ENCODE data around the gene CERCAM.
"Not testable (repeated sequence)": the region's sequence is repeated elsewhere in the genome, so short reads cannot be mapped to it uniquely, and the experiment has no call there.

Gene CERCAM

DNA sequence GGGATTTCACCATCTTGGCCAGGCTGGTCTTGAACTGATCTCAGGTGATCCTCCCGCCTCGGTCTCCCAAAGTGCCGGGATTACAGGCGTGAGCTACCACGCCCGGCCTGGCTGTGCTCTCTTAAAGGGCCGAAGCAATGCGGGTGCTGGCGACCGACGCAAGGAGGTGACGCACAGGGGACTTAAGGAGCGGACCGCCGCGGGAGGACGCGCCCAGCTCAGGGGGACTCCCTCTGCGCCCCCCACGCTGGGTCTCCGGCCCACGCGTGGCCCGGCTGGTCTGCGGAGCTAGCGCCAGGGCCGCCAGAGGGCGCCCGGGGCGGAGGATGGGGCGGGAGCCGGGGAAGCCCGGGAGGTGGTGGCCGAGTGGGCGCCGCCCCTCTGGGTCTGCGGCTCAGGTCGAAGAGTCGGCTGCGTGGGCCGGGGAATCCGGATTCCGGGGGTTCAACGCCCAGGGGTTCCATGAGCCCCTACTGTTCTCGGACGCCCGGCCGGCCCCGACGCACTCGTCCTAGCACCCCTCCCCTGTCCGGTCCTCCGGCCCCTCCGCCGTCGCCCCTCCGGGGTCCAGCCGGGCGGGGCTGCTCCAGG is 502 bp upstream of the CERCAM start:
- ATAC-seq (peak; percentile 76), DNase-seq (peak; percentile 83)
- H3K4me1 Mint-ChIP-seq: peaks cover 8% of the 10 kb centered on the region
- peaks cover 29% of the 10 kb centered on the region for H3K27me3 Mint-ChIP-seq
- H3K4me3 Mint-ChIP-seq: peak overlapping the region; percentile 72
- no peak overlapping the region for H3K27ac Mint-ChIP-seq
- H3K36me3 Mint-ChIP-seq (ENCODE audit: low read depth): no peaks in the 10 kb centered on the region
- no peaks in the 10 kb centered on the region for H3K9me3 Mint-ChIP-seq

DNA sequence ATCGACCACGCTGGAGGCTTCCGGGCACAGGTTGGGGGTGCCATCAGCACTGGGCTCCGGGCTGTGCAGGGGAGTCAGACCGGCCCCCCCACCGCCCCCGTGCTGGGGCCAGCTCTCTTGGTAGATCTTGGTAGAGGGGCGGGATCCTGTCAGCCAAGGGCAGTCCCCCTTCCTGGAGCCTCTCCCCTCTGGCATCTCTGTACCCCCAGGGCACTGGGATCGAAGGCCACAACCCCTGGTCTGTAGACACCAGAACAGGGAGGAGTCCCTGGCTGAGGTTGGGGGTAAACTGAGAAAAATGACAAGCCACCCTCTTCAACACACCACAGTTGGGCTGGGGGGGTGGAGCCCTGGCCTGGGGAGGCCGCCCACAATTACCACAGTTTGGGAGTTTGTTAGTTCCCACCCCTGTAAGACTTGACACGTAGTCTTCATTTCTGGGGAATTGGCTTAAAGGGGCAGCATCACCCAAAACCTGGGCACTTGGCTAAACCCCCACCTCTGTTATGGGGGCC is 882 bp downstream of the CERCAM start:
- H3K4me1 Mint-ChIP-seq: peaks cover 8% of the 10 kb centered on the region
- H3K27ac Mint-ChIP-seq: no peak overlapping the region
- no peaks in the 10 kb centered on the region for H3K9me3 Mint-ChIP-seq
- H3K4me3 Mint-ChIP-seq: peak overlapping the region; percentile 49
- DNase-seq: peak; percentile 10
- no peaks in the 10 kb centered on the region for H3K36me3 Mint-ChIP-seq (ENCODE audit: low read depth)
- H3K27me3 Mint-ChIP-seq: peaks cover 17% of the 10 kb centered on the region
- ATAC-seq: no peak

DNA sequence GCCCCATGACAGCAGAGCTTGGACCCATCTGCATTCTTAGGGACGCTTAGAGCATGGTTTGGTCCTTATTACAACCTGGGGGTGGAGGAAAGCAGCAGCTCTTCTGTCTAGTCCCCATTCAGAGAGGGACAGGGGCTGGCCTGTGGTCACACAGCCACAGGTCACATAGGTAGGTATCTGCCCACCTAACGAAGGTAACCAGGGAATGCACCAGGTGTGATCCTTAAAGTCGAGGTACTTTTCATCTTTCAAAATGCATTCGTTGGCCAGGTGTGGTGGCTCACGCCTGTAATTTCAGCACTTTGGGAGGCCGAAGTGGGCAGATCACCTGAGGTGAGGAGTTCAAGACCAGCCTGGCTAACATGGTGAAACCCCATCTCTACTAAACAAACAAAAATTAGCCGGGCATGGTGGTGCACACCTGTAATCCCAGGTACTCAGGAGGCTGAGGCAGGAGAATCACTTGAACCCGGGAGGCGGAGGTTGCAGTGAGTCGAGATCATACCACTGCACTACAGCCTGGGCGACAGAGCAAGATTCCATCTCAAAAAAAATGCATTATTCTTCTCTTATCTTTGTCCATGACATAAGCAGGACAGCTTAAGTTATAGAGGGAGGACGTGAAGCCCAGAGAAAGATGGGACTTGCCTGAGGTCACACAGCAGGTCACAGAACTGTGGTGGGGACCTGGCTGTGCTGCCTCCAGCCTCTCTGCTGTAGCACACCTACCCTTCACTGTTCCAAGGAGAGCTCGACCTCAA is 1.5 kb downstream of the CERCAM start:
- H3K4me3 Mint-ChIP-seq, H3K27ac Mint-ChIP-seq: not testable (repeated sequence)

DNA sequence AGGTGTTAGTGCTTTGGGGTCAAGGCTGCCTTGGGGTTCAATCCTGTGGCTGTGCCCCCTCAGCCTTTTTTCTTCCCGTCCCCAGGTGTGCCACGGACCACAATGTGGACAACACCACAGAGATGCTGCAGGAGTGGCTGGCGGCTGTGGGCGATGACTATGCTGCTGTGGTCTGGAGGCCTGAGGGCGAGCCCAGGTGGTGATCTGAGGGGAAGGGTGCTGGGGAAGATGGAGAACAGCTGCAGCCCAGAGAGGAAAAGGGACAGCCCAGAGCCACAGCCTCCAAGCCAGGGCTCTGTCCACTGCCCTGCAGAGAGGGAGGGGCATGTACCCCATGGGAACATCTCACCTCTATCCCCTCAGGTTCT is 2.1 kb downstream of the CERCAM start:
- Mint-ChIP-seq H3K27me3 (peaks cover 14% of the 10 kb centered on the region), H3K4me1 (peaks cover 8% of the 10 kb centered on the region), H3K4me3 (no peak overlapping the region), H3K27ac (no peak overlapping the region), H3K9me3 (no peaks in the 10 kb centered on the region), H3K36me3 (ENCODE audit: low read depth) (no peaks in the 10 kb centered on the region)
- ATAC-seq (no peak), DNase-seq (no peak)

More for the DNA sequence above, 1.5 kb downstream of the CERCAM start:
- H3K27me3 Mint-ChIP-seq: peaks cover 14% of the 10 kb centered on the region
- H3K36me3 Mint-ChIP-seq (ENCODE audit: low read depth); H3K4me1 Mint-ChIP-seq; ATAC-seq; DNase-seq; H3K9me3 Mint-ChIP-seq: not testable (repeated sequence)

DNA sequence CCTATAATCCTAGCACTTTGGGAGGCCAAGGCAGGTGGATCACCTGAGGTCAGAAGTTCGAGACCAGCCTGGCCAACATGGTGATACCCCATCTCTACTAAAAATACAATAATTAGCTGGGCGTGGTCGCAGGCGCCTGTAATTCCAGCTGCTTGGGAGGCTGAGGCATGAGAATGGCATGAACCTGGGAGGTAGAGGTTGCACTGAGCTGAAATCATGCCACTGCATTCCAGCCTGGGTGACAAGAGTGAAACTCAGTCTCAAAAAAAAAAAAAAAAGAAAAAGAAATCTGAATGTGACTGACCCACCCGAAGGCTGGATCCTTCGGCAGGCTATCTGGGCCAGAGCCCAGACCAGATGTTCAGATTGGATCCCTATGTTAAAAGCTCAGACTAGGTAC is 2.7 kb downstream of the CERCAM start:
- DNase-seq; H3K9me3 Mint-ChIP-seq; ATAC-seq; H3K4me3 Mint-ChIP-seq; H3K36me3 Mint-ChIP-seq (ENCODE audit: low read depth); H3K27ac Mint-ChIP-seq; H3K4me1 Mint-ChIP-seq: not testable (repeated sequence)
- peaks cover 14% of the 10 kb centered on the region for H3K27me3 Mint-ChIP-seq

DNA sequence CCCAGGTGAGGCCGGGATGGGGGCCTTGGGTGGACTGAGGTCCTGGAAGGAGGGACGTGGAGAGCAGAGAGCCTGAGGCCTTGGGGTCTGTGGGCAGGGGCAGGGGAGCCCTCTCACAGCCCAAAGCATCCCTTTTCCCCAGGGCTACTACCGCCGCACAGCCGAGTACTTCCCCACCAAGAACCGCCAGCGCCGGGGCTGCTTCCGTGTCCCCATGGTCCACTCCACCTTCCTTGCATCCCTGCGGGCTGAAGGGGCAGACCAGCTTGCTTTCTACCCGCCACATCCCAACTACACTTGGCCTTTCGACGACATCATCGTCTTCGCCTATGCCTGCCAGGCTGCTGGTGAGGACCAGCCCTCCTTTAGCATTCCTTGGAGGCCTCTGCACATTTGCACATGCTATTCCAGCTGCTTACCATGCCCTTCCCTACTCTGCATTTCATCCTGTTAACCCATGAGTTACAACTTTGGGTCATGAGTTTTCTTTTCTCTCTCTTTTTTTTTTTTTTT is 3.7 kb downstream of the CERCAM start:
- Mint-ChIP-seq H3K27me3 (peaks cover 7% of the 10 kb centered on the region), H3K9me3 (no peaks in the 10 kb centered on the region), H3K4me1 (peaks cover 8% of the 10 kb centered on the region), H3K27ac (no peak overlapping the region), H3K36me3 (ENCODE audit: low read depth) (no peaks in the 10 kb centered on the region), H3K4me3 (no peak overlapping the region)
- ATAC-seq (no peak), DNase-seq (no peak)

DNA sequence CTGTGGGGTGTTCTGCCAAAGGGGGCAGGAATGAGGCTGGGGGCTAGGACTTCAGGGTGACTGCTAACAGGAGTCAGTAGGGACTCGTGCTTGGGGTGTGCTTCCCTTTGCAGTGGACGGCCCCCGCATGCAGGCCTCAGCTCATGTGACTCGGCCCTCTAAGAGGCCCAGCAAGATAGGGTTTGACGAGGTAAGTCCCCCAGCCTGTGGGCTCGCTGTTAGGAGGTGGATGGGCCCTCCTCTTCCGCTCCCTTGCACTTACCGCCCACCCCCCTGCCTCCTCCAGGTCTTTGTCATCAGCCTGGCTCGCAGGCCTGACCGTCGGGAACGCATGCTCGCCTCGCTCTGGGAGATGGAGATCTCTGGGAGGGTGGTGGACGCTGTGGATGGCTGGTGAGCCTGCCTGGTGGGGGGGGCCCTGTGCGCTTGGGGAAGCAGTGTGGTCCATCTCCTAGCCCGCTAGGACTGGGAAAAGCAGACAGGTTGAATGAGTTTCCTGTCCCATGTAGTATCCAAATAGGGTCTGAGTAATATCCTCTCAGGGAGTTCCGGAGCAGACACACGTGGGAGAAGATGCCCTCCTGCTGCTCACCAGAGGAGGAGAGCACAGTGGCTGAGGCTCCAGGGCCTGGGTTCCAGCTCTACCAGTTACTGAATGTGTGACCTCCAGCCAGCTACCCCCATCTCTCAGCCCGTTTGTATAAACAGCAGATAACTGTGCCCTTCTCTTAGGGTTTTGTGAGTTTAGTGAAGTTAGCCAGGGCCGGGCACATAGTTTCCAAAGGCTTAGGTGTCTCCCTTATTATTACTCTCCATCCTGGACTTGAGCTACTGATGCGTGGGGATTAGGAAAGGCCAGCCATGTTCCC is 8.2 kb downstream of the CERCAM start:
- no peaks in the 10 kb centered on the region for H3K36me3 Mint-ChIP-seq (ENCODE audit: low read depth)
- H3K4me1 Mint-ChIP-seq: no peaks in the 10 kb centered on the region
- no peak overlapping the region for H3K27ac Mint-ChIP-seq
- H3K4me3 Mint-ChIP-seq: no peak overlapping the region
- no peaks in the 10 kb centered on the region for H3K27me3 Mint-ChIP-seq
- DNase-seq (no peak), ATAC-seq (no peak)
- H3K9me3 Mint-ChIP-seq: no peaks in the 10 kb centered on the region

DNA sequence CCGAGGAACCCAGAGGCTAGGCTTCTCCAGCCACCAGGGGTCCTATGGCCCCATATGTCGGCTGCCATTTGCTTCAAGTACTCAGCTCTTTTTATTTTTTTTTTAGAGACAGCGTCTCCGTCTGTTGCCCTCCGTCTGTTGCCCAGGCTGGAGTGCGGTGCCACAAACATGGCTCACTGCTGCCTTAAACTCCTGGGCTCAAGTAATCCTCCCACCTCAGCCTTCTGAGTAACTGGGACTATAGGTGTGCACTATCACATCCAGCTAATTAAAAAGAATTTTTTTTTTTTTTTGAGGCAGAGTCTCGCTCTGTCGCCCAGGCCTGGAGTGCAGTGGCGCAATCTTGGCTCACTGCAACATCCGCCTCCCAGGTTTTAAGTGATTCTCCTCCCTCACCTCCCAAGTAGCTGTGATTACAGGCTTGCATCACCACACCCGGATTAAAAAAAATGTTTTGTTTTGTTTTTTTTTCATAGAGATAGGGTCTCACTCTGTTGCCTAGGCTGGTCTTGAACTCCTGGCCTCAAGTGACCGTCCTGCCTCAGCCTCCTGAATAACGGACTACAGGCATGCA is 8.9 kb downstream of the CERCAM start:
- Mint-ChIP-seq H3K36me3 (ENCODE audit: low read depth) (no peaks in the 10 kb centered on the region), H3K4me3 (no peak overlapping the region), H3K27ac (no peak overlapping the region), H3K4me1 (no peaks in the 10 kb centered on the region), H3K27me3 (no peaks in the 10 kb centered on the region), H3K9me3 (no peaks in the 10 kb centered on the region)
- DNase-seq (no peak), ATAC-seq (no peak)

DNA sequence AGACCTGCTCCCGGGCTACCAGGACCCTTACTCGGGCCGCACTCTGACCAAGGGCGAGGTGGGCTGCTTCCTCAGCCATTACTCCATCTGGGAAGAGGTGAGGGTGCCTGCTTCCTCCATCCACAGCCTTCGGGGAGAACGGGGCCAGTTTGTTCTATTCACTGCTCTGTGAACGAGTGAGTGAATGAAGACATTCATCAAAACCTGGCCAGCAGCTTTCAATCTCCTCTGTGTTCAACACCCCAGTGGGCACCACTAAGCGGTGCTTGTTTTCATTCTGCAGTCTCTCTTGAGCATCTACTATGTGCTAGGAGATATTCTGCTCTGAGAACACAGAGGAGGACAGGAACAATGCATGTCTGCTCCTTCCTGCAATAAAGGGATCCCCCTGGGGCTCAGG is 10.6 kb downstream of the CERCAM start:
- no peak overlapping the region for H3K27ac Mint-ChIP-seq
- no peaks in the 10 kb centered on the region for H3K27me3 Mint-ChIP-seq
- ATAC-seq: no peak
- no peak overlapping the region for H3K4me3 Mint-ChIP-seq
- H3K9me3 Mint-ChIP-seq: no peaks in the 10 kb centered on the region
- H3K4me1 Mint-ChIP-seq: no peaks in the 10 kb centered on the region
- DNase-seq: no peak
- no peaks in the 10 kb centered on the region for H3K36me3 Mint-ChIP-seq (ENCODE audit: low read depth)

DNA sequence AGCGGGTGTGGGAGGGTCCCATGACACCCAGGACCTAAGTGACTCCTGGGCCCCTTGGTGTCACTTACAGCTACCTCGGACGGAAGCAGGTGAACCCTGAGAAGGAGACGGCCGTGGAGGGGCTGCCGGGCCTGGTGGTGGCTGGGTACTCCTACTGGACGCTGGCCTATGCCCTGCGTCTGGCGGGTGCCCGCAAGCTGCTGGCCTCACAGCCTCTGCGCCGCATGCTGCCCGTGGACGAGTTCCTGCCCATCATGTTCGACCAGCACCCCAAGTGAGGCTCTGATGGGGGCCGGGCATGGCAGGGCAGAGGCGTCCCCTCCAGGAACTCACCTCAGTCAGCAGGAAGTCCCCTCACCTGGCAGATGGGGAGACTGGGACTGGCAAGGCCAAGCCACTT is 13.7 kb downstream of the CERCAM start:
- no peaks in the 10 kb centered on the region for H3K4me1 Mint-ChIP-seq
- H3K36me3 Mint-ChIP-seq (ENCODE audit: low read depth): no peaks in the 10 kb centered on the region

DNA sequence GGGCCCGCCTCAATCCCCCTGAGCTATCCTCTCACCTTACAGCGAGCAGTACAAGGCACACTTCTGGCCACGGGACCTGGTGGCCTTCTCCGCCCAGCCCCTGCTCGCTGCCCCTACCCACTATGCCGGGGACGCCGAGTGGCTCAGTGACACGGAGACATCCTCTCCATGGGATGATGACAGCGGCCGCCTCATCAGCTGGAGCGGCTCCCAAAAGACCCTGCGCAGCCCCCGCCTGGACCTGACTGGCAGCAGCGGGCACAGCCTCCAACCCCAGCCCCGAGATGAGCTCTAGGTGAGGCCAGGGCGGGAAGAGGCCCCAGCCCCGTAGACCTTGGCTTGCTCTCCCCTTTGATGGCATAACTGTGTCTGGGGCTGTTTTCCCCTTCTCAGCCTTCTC is 15.0 kb downstream of the CERCAM start:
- H3K4me1 Mint-ChIP-seq: no peaks in the 10 kb centered on the region
- ATAC-seq (no peak), DNase-seq (no peak)
- no peaks in the 10 kb centered on the region for H3K27me3 Mint-ChIP-seq
- no peaks in the 10 kb centered on the region for H3K36me3 Mint-ChIP-seq (ENCODE audit: low read depth)
- no peak overlapping the region for H3K4me3 Mint-ChIP-seq
- no peak overlapping the region for H3K27ac Mint-ChIP-seq
- H3K9me3 Mint-ChIP-seq: no peaks in the 10 kb centered on the region

More for the DNA sequence above, 13.7 kb downstream of the CERCAM start:
- Mint-ChIP-seq H3K27ac (no peak overlapping the region), H3K4me3 (no peak overlapping the region), H3K9me3 (no peaks in the 10 kb centered on the region), H3K27me3 (no peaks in the 10 kb centered on the region)
- ATAC-seq: no peak
- no peak for DNase-seq

DNA sequence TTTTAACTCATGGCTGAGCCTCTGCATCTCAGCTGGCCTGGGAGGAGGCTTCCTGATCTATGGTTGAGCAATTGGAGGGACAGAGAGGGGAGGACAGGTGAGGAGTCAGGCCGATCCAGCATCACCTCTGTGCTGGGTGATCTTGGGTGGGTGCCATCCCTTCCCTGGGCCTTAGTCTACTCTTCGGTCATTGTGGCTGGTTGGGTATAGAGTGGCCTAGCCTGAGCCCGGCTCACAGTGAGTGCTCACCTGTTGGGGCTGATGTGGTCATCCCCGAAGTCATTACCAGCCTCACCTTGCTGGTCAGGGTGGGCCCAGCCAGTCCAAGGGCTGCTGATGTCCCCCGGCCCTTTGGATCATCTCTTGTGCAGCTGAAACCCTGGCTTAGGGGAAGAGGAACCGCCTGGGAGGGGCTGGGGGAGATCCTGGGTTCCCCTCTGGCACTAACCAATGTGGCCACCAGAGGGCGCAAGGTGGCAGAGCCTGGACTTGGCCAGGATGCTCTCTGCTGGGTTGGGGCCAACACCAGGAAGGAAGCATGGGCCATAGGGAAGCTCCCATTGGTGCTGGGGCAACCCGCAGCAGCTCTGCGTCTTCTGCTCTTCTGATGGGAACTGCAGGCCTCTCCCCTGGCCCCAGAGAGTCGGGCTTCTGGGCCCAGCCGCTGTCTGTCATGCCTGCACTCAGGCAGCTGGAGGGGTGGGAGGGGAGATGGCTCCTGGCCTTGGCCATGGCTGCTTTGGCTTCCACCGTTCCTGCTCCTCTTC is 17.9 kb downstream of the CERCAM start:
- ATAC-seq (peak; percentile 88), DNase-seq (peak; percentile 92)
- Mint-ChIP-seq H3K27ac (no peak overlapping the region), H3K9me3 (no peaks in the 10 kb centered on the region), H3K4me1 (no peaks in the 10 kb centered on the region), H3K27me3 (no peaks in the 10 kb centered on the region), H3K4me3 (no peak overlapping the region), H3K36me3 (ENCODE audit: low read depth) (no peaks in the 10 kb centered on the region)

DNA sequence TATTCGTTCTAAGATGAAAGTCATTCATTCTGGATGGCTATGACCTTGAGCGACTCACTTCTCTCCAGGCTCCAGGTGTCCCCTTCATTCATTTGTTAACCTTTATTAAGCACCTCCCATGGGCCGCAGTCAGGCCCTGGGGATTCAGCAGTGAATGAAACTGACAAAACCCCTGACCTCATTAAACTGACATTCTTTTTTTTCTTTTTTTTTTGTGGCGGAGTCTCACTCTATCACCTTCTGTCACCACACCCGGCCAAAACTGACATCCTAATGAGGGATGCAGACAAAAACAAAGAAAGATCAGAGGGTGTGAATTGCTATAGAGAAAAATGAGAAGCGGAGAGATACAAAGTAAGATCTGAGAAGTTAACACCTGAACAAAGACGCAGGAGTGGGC is 18.6 kb downstream of the CERCAM start:
- Mint-ChIP-seq H3K36me3 (ENCODE audit: low read depth) (no peaks in the 10 kb centered on the region), H3K4me3 (no peak overlapping the region), H3K4me1 (no peaks in the 10 kb centered on the region), H3K27me3 (no peaks in the 10 kb centered on the region), H3K27ac (peak overlapping the region; percentile 2), H3K9me3 (no peaks in the 10 kb centered on the region)
- DNase-seq (no peak), ATAC-seq (no peak)

DNA sequence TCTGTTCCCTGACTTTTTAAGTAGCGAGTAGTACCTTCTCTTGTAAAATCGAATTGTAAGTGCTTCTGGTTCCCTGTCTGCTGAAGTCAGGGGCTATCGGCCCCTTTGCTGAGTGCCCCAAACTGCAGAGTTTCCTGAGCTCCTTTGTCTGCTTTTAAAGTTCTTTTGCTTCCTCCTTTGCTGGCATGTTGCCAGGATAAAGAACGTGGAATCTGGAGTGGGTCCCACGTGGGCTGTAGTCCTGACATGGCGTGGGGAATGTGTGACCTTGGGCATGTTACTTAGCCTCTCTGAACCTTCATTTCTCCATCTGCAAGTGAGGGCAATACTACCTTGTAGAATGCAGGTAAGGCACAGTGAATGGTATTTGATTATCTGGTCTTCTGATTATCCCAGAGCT is 21.5 kb downstream of the CERCAM start:
- H3K27me3 Mint-ChIP-seq: no peaks in the 10 kb centered on the region
- H3K4me1 Mint-ChIP-seq: no peaks in the 10 kb centered on the region
- DNase-seq (no peak), ATAC-seq (no peak)
- H3K36me3 Mint-ChIP-seq (ENCODE audit: low read depth): no peaks in the 10 kb centered on the region
- no peak overlapping the region for H3K27ac Mint-ChIP-seq
- no peaks in the 10 kb centered on the region for H3K9me3 Mint-ChIP-seq
- no peak overlapping the region for H3K4me3 Mint-ChIP-seq

Measured in activated naive CD8-positive, alpha-beta T cell treated with anti-CD3 and anti-CD28 coated beads, Interleukin-2, amount 50 U/mL, for 24 hours (primary cell).